ENCODE results near the gene MAPK7.

GRCh38 chr17:19384723-19385391 is 6.6 kb downstream of the MAPK7 start:
- TF ChIP-seq CTCF (IDR thresholded peaks at IDR 0.05), result no peak
- no peak for TF ChIP-seq ZFX (IDR thresholded peaks at IDR 0.05; ENCODE audit: borderline replicate concordance)
